ENCODE measurements around the gene TIMM50.

The TIMM50 gene

GRCh38 chr19:39497996-39498797, 17.6 kb downstream of the TIMM50 start:
- DNase-seq (ENCODE audit: extremely low spot score, insufficient read length, low read depth) (no peak), FAIRE-seq (peak; percentile 44)

DNA sequence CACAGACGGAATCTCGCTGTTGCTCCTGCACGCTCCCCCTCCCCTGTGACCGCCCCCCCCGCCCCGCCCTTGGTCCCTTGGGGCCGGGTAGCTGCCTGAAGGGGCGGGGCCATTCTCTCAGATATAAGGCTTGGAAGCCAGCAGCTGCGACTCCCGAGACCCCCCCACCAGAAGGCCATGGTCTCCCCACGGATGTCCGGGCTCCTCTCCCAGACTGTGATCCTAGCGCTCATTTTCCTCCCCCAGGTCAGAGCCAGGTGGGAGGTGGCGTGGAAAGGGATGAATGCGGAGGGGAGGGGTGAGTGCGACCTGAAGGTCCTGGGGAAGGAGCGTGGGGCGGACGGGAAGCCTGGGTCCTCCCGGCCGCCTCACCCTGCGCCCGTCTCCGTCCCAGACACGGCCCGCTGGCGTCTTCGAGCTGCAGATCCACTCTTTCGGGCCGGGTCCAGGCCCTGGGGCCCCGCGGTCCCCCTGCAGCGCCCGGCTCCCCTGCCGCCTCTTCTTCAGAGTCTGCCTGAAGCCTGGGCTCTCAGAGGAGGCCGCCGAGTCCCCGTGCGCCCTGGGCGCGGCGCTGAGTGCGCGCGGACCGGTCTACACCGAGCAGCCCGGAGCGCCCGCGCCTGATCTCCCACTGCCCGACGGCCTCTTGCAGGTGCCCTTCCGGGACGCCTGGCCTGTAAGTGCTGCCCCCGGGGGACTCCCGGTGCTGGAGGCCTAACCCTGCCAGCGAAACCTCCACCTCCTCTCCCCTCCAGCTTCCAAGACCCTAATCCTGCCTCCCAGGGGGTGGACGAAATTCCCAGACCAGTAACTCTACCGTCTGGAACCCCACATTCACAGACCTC, 18.4 kb downstream of the TIMM50 start, which contains the start of gene DLL3:
TSS of gene DLL3 (plus strand) at position 150 of the 845 bp plus-strand sequence. CDS start at position 178, 28 bp downstream.
- no peak for DNase-seq (ENCODE audit: extremely low spot score, insufficient read length, low read depth)

DNA sequence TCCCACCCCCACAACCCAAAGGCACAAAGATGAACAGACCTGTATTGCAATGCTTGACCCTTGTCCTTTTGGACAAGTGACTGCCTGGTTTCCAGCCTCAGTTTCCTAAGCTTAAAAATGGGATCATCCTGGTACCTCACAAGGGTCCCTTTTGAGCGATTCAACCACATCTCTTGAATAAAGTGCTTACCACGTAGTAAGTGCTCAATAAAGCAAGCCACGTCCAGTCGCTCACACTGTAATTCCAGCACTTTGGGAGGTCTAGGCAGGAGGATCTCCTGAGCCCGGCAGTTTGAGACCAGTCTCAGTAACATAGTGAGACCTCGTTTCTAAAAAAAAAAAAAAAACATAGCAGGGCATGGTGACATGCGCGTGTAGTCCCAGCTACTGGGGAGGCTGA, 19.3 kb downstream of the TIMM50 start:
- FAIRE-seq (no peak), DNase-seq (ENCODE audit: extremely low spot score, insufficient read length, low read depth) (no peak)

More for the DNA sequence above, 18.4 kb downstream of the TIMM50 start, which contains the start of gene DLL3:
- no peak for FAIRE-seq

- FAIRE-seq (no peak), DNase-seq (ENCODE audit: extremely low spot score, insufficient read length, low read depth) (no peak)
Observed at GRCh38 chr19:39500543-39500942, 19.9 kb downstream of the TIMM50 start.

DNA sequence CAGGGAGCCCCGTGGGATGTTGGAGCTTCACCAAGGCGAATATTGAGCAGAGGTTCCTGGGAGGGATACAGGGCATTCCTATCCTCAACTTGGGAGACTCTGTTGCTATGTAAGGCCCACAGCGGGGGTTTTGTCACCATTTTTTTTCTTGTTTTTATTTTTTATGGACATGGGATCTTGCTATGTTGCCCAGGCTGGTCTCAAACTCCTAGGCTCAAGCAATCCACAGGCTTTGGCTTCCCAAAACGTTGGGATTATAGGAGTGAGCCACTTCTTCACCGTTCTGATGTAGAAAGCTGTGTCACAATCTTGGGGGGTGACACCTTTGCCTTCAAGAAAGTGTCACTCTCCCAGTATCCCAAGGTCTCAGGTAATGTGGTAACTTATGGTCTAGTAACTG, 20.7 kb downstream of the TIMM50 start:
- FAIRE-seq (no peak), DNase-seq (ENCODE audit: extremely low spot score, insufficient read length, low read depth) (no peak)

DNA sequence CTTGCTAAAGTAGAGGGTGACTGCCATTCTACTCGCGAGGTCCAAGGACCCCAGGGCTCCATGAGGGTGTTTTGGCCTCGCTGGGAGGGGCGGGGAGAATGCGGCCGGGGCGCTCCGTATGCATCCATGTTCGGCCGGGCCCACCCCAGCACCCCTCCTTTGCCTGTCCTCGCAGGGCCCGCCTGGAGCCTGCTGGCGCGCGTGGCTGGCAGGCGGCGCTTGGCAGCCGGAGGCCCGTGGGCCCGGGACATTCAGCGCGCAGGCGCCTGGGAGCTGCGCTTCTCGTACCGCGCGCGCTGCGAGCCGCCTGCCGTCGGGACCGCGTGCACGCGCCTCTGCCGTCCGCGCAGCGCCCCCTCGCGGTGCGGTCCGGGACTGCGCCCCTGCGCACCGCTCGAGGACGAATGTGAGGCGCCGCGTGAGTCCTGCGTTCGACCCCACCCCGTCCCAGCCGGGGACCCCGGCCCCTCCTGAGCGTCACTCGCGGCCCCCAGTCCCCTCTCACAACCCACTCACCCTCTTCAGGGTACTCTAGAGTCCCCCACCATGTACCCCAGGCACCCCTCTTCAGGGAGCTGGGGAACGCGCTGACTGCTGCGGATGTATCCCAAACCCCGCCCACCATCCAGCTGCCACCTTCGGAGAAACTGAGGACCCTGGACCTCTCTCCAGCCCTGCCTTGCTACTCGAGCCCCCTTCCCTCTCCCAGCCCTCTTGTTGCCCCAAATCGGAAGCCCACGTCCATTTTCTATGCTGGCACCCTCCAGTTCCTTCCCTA, 22.2 kb downstream of the TIMM50 start:
- DNase-seq (ENCODE audit: extremely low spot score, insufficient read length, low read depth) (peak; percentile 77), FAIRE-seq (peak; percentile 87)

DNA sequence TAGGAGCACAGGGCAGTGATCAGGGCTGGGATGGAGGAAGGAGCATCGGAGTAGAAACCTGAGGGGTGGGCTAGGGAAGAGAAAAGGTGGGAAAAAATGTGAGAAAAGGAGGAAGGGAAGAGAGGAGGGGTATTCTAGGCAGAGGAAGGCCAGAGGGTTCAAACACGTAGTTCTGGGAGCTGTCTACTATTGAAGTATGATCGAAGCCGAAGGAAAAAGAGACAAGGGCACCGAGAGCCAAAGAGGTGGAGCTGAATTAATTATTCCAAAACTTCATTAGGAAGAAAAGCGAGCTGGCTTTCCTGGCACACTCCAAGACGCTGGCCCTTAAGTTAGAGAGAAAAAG, 25.9 kb downstream of the TIMM50 start:
- DNase-seq (ENCODE audit: extremely low spot score, insufficient read length, low read depth): no peak
- FAIRE-seq: no peak

GRCh38 chr19:39506944-39507714, 26.5 kb downstream of the TIMM50 start:
- FAIRE-seq (peak; percentile 79), DNase-seq (ENCODE audit: extremely low spot score, insufficient read length, low read depth) (peak; percentile 78)

- no peak for FAIRE-seq
- DNase-seq (ENCODE audit: extremely low spot score, insufficient read length, low read depth): no peak
Observed at GRCh38 chr19:39507715-39508364, 27.2 kb downstream of the TIMM50 start.

DNA sequence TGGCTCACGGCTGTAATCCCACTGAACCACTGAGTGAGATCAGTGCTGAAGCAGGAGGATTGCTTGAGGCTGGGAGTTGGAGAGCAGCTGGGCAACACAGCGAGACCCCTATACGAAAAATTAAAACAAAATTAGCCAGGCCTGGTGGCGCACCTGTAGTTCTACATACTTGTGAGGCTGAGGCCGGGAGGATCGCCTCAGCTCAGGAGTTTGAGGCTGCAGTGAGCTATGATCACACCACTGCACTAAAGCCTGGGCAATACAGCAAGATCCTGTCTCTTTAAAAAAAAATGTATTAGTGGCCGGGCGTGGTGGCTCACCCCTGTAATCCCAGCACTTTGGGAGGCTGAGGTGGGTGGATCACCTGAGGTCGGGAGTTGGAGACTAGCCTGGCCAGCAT, 28.0 kb downstream of the TIMM50 start:
- FAIRE-seq: no peak

GRCh38 chr19:39509233-39509632, 28.6 kb downstream of the TIMM50 start:
- no peak for DNase-seq (ENCODE audit: extremely low spot score, insufficient read length, low read depth)
- no peak for FAIRE-seq

More for the DNA sequence above, 28.0 kb downstream of the TIMM50 start:
- no peak for DNase-seq (ENCODE audit: extremely low spot score, insufficient read length, low read depth)

DNA sequence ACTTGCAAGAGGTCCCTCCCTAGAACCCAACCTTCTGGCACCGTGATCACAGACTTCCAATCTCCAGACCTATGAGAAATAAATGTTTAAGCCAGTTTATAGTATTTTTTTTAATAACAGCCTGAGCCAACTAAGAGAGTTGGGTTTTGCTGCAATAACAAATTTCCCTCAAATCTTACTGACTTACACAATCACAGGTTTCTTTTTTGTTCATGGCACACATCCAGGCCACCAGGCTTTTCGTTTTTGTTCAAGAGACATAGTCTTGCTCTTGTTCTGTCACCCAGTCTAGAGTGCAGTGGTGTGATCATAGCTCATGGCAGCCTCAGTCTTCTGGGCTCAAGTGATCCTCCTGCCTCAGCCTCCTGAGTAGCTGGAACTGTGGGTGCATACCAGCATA, 32.4 kb downstream of the TIMM50 start:
- DNase-seq (ENCODE audit: extremely low spot score, insufficient read length, low read depth) (no peak), FAIRE-seq (no peak)

- DNase-seq (ENCODE audit: extremely low spot score, insufficient read length, low read depth) (no peak), FAIRE-seq (no peak)
Observed at GRCh38 chr19:39514840-39515550, 34.4 kb downstream of the TIMM50 start, which contains the start of gene SELENOV. Gene SELENOV, plus strand, starts transcription at chr19:39515139. Its CDS starts 74 bp downstream, at chr19:39515213.

- FAIRE-seq (no peak), DNase-seq (ENCODE audit: extremely low spot score, insufficient read length, low read depth) (no peak)
Observed at GRCh38 chr19:39515551-39516191, 35.0 kb downstream of the TIMM50 start.

DNA sequence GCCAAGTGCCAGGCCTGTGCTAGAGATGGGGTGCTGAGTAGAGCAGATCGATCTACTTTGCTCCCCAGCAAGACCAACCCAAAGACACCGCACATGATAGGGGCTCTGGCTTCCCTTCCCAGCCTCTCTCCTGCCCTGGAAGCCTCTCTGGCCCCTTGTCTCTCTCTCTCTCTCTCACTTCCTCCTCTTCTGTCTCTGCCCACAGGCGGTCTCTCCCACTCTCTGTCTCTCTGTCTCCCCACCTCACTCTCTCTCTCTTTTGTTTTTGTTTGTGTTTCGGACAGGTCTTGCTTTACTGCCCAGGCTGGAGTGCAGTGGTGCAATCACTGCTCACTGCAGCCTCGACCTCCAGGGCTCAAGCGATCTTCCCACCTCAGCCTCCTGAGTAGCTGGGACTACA, 35.6 kb downstream of the TIMM50 start:
- no peak for FAIRE-seq
- DNase-seq (ENCODE audit: extremely low spot score, insufficient read length, low read depth): no peak

DNA sequence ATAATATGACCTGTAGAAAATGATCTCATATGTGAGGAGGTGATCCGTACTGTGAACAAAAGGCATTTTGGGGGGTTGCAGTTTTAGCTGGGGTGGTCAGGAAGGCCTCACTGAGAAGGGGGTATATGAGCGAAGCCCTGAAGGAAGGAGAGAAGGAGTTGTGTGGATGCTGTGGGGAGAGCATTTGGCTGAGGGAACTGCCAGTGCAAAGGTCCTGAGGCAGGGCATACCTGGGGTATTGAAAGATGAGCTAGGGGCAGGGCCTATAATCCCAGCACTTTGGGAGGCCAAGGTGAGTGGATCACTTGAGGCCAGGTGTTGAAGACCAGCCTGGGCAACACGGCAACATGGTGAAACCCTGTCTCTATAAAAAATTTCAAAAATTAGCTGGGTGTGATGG, 36.8 kb downstream of the TIMM50 start:
- no peak for DNase-seq (ENCODE audit: extremely low spot score, insufficient read length, low read depth)
- no peak for FAIRE-seq

- DNase-seq (ENCODE audit: extremely low spot score, insufficient read length, low read depth) (no peak), FAIRE-seq (no peak)
Observed at GRCh38 chr19:39518458-39518857, 37.8 kb downstream of the TIMM50 start.

DNA sequence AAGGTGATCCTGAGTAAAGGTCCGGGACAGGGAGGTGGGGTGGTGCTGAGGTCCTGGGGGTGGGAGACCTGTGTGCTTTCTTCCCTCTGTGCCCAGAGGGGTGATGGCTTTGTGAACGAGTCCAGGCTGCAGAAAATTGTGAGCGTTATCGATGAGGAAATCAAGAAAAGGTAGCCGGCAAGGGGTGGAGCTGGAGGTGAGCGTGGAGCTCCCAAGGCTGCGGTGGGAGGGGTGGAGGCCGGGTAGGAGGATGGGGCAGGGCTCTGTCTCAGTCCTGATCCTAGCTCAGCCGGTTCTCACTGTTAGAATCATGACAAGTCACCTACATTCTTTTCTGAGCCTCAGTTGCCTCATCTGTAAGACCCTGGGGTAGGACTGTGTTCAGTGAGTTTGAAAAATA, 38.3 kb downstream of the TIMM50 start:
- FAIRE-seq (no peak), DNase-seq (ENCODE audit: extremely low spot score, insufficient read length, low read depth) (no peak)
